ENCODE results near the gene EPB42.
"Not testable (repeated sequence)": the region's sequence is repeated elsewhere in the genome, so short reads cannot be mapped to it uniquely, and the experiment has no call there.

Gene EPB42

GRCh38 chr15:43239732-43240491 lies 19.1 kb upstream of the EPB42 start:
- no peak for DNase-seq

- no peak for DNase-seq
Observed at GRCh38 chr15:43238671-43239131, 17.9 kb upstream of the EPB42 start.

- DNase-seq, result no peak
Observed at GRCh38 chr15:43237842-43238470, 17.1 kb upstream of the EPB42 start.

GRCh38 chr15:43235536-43235935 lies 14.7 kb upstream of the EPB42 start:
- no peak for DNase-seq

- DNase-seq, result no peak
Observed at GRCh38 chr15:43232289-43232874, 11.6 kb upstream of the EPB42 start.

- DNase-seq, result no peak
Observed at GRCh38 chr15:43230640-43231115, 9.9 kb upstream of the EPB42 start.

- DNase-seq, result no peak
Observed at GRCh38 chr15:43229977-43230376, 9.2 kb upstream of the EPB42 start.

GRCh38 chr15:43226436-43227305 lies 5.9 kb upstream of the EPB42 start:
- DNase-seq, result no peak

GRCh38 chr15:43225950-43226255 lies 5.1 kb upstream of the EPB42 start:
- DNase-seq, result not testable (repeated sequence)

GRCh38 chr15:43225201-43225949 lies 4.6 kb upstream of the EPB42 start:
- DNase-seq, result peak in 2 of 5 experiments; percentile 24 to 68

- DNase-seq, result no peak
Observed at GRCh38 chr15:43221422-43221821, 604 bp upstream of the EPB42 start.

- DNase-seq, result no peak
Observed at GRCh38 chr15:43219929-43220928, 589 bp downstream of the EPB42 start.

GRCh38 chr15:43218908-43219706 lies 1.7 kb downstream of the EPB42 start:
- peak in 1 of 5 experiments; percentile 41 for DNase-seq

- DNase-seq, result no peak
Observed at GRCh38 chr15:43215961-43216360, 4.9 kb downstream of the EPB42 start.

- no peak for DNase-seq
Observed at GRCh38 chr15:43214592-43215295, 6.1 kb downstream of the EPB42 start.

- DNase-seq, result no peak
Observed at GRCh38 chr15:43214169-43214568, 6.6 kb downstream of the EPB42 start.

GRCh38 chr15:43213466-43213865 lies 7.4 kb downstream of the EPB42 start:
- DNase-seq, result no peak

GRCh38 chr15:43212951-43213350 lies 7.9 kb downstream of the EPB42 start:
- no peak for DNase-seq

GRCh38 chr15:43212299-43212698 lies 8.5 kb downstream of the EPB42 start:
- no peak for DNase-seq
